Nucleus accumbens (tissue), 56 donors: Measurements from ENCODE around the gene GTF3A.
A peak's percentile ranks its signal among the peaks of the same experiment; 100 is the strongest.

Experiments used
- DNase-seq, 56 donors: peaks; one replicate each; lab custom pipeline; 2025; lab: John Stamatoyannopoulos, UW

GTF3A gene

DNA sequence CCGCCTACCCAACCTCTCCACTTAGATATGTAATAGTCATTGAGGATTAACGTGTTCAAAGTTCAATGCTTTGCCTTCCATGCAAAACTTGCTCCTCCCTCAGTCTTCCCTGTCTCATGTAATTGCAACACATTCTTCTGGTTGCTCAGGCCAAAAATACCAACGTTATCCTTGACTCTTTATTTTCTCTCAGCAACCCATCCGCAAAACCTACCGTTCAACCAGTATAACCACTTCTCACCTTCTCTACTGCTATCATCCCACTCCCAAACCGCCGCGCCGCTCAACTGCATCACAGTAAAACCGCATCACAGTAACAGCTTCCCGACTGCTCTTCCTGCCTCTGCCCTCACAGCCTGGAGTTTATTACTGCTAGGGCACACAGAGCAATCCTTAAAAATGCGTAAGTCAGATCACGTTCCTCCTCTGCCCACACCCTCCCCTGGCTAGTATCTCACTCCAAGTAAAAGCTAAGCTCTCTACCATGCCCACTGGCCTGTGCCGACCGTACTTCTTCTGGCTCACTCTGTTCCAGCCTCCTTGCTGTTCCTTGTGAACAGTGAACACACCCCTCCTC is 17.7 kb downstream of the GTF3A start:
- DNase-seq, result no peak

DNA sequence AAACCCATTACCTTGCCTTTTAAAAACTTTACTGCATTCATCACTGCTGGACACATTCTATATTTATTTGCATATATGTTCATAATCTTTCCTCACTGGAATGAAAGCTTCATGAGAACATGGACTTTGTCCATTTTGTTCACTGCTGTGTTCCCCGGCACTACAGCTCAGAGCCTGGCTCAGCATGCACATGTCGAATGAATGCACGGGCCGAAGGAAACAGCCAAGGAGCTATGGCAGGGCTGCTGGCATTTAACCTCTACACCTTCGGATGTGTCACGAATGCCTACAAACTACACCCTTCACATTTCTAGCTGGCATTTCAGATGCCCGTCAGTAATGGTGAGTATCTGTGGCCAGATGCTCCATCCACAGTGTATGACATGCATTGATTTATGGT is 18.4 kb downstream of the GTF3A start:
- DNase-seq, result no peak

- DNase-seq, result no peak
These were observed 22.7 kb downstream of the GTF3A start for GRCh38 chr13:27446986-27447583.

DNA sequence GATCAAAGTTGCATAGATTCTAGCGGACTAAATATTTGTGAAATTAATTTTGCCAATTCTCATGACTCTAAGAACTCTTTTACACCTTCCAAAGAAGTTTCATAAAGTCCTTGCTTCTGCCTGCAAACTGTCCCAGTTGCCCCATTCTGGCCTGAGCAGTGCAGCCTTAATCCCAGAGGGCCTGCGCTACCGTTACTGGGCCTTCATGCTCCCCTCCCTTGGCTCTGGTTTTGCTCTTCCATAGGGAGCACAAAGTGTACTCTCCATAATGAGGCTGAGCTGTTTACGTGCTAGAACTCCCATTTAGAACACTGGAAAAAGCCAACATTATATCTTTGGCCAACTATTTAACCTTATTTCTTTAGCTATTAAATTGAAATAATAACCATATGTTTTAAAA is 23.9 kb downstream of the GTF3A start:
- no peak for DNase-seq

DNA sequence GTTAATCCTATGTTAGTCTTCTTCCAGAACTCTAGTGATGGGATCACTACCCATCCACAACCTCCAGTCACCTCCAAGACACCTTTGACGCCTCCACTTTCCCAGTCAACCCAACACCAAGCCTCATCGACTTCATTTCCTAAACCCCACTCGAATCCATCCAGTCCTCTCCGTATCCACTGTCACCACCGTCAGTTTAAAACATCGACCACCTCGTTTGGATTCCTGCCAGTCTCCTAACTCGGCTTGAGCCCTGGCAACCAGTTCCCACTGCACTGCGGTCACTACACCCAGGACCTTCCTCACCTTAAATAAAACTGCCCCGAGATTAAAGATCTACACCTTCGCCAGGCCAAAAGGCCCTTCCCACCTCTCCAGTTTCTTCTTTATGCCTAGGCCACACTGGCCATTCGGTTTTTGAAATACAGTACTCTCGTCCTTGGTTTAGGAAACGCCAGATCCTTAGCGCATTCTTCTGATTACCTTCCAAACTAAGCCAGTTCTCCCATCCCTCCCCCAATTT is 24.7 kb downstream of the GTF3A start:
- peak in 1 of 56 donors; percentile 10 for DNase-seq

DNA sequence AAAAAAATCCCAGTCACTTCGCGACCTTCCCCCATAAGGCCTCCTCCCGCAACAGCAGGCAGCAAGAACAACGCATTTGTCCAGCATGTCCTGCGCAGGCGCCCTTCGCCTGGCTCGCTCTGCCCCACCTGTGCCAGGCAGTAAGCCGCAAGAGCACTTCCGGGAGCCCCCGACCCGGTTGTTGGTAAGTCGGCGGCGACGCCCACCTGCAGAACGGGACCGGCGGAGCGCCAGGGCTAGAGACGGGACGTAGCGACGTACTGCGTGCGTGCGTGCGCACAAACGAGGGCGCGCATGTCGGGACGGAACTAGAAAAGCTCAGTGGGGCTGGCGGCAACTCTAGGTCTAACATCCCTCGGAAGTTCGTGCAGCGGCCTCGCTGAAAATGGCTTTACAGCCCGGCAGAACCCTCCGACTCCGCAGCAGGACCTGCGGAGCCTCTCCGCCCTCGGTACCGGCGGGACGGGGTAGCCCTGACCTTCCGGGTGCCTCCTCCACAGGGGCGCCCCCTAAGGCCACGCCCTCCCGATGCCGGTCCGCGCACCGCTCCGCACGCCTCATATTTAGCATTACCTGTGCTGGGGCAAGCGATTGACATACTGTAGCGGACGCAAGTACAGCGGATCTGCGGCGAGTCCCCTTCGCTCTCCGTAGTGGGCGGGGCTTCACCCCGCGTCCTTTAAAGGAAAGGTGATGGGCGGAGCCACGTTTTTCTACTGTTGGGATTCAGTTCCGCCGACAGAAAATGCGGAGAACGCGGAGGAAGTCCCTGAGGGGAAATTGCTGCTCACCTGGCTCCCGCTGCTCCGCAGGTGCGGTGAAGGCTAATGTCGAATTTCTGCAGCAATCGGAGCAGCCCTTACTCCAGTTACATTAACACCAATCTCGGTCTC is 25.8 kb downstream of the GTF3A start, which contains the start of gene MTIF3:
Gene MTIF3, minus strand, starts transcription at position 629 of the 893 bp plus-strand sequence. CDS start 10,116 bp downstream, outside the sequence.
- peak; percentile 28 to 97 (median 88) for DNase-seq

DNA sequence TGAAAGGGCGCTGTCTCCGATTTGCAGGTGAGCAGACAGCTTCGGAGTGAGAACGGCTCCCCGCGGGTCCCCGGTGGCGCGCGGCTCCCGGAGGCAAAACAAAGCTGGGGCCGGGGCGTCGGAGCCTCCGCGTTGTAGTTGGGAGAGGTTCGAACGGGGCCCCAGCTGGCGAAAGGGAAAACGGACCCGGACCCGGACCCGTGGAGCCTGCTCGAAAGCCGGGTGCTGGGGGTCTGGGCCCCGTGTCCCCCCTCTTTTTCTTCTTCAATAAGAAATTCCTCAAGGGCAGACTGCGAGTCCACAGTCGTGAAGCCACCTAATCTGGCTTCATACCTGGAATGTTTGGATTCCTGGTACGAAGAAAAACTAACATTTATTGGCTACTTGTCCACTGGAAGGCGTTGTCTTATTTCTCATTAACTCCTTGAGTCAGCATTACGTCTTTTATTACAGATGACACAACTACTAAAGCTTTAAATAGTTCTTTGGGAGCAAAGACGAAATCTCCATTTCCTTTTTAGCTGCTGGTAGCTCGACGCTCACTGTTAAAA is 26.6 kb downstream of the GTF3A start:
- peak in 23 of 56 donors; percentile 8 to 68 (median 44) for DNase-seq

DNA sequence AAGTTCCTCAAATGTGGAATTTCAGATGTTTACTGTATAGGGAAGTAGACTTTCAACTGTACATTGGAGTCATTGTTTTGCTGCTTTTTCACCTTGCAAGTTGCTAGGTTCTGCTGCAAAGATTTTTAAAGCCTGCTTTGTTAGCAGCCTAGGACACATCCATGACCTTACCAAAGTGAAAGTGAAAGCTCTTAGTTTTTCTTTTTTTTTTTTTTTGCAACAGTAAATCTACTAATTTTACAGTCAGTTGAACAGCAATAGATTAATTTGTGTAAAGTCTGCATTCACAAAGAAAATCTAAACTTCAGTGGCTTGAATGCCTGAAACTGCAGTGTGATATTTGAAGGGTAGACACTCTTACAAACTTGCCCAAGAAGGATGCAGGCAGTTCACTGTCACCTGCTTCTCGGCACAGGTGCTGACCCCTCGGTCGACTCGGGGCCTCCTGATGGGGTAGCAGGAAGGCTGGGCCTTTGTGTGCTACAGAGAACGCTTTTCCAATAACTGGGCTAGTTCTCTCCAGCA is 31.0 kb downstream of the GTF3A start:
- no peak for DNase-seq

- peak in 1 of 56 donors; percentile 11 for DNase-seq
These were observed 37.6 kb downstream of the GTF3A start for GRCh38 chr13:27461940-27462584.

DNA sequence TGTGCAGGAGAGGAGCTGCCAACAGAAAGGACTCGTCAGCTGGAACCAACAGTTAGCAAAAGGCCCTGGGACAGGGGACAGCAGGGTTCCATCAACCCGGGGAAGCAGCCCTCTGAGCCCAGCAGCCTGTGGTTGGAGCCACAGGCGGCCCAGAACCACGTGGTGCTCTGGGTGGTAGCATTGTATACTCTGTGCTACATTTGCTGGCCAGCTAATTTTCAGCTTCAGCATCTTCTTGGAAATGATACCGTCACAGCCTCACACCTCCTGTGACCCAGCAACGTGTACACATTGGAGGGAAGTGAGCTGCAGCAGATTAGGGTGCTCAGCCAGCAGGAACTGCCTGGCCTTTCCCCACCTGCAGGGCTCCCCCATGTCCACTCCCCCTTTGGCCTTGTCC is 39.1 kb downstream of the GTF3A start:
- no peak for DNase-seq

GRCh38 chr13:27465611-27466010 is 41.2 kb downstream of the GTF3A start:
- DNase-seq, result no peak

DNA sequence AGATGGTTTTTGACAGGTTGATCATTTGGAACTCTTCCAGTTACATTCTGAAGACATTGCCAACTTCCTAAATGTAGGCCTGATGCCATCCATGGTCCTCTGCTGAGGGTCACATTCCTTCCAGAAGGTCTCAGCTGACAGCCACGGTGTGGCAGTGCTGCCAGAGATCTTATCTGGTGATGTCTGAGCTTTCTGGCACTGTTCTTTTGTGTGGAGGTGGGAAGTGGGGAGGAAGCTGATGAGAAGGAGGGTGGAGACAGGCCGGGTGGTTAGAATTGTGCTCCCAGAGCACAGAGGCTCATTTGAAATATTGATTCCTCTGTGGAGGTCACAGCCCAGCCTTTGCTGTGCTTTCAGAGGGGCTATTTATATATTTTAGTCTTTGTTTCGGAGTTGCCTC is 42.1 kb downstream of the GTF3A start:
- peak in 10 of 56 donors; percentile 5 to 43 (median 20) for DNase-seq

DNA sequence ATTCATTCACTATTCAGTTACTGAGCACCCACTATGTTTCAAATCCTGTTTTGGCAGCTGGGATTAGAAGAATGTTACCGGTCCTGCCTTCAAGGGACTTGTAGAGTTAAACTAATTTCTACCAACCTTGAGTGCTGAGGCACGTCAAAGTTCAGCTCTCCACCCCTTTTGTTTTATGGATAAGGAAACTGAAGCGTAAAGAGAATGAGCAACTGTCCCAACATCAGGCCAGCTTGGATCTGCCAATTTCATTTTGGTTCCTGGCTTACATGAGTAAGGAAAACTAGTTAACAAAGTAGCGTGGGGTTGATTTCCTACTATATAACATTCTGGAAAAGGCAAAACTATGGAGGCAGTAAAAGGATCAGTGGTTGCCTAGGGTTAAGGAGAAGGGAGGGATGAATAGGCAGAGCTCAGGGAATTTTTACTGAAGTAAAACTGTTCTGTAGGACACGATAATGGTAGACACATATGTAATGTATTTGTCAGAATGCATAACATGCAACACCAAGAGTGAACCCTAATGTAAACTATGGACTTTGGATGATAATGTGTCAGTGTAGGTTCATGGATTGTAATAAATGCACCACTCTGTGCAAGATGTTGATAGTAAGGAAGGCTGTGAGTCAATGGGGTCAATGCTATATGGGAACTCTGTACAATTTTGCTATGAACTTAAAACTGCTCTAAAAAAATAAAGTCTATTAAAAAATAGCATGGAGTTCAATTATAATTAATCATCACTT is 45.8 kb downstream of the GTF3A start:
- DNase-seq, result no peak

DNA sequence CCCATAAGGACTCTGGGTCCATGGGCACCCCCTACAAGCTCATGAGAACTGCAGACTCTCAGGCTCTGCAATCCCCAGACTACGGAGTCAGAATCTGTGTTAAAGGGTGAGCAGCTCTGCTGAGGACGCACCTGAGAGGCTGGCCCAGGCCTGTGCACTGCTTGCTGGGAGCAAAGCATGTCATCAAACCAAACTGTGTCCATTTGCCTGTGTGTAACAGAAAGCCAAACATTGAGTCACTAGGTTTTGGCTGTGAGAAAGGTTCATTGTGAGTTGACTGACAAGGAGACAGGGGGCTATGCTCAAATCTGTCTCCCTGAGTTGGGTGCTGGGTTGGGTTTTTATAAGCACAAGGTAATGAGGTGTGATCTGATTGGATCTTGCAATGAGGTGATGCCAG is 48.0 kb downstream of the GTF3A start:
- DNase-seq, result no peak

DNA sequence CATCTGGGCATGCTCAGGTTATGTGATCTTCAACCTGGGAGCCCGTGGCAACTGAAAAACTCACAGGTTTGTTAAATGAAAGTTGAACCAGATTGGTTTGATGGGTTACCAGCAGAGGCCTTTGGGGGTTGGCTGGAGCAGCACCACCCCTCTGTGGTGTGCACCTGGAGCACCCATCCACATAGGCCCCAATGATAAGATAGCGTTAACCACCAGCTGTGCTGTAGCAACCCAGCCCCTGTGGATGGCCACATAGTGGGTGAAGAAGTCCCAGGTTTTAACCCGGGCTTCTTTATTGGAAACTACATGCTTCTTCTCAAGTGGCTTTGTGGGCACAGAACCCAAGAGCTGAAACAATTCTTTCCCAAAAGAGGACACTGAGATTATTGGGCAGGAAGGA is 48.5 kb downstream of the GTF3A start:
- no peak for DNase-seq

- DNase-seq, result no peak
These were observed 50.4 kb downstream of the GTF3A start for GRCh38 chr13:27474751-27475268.

DNA sequence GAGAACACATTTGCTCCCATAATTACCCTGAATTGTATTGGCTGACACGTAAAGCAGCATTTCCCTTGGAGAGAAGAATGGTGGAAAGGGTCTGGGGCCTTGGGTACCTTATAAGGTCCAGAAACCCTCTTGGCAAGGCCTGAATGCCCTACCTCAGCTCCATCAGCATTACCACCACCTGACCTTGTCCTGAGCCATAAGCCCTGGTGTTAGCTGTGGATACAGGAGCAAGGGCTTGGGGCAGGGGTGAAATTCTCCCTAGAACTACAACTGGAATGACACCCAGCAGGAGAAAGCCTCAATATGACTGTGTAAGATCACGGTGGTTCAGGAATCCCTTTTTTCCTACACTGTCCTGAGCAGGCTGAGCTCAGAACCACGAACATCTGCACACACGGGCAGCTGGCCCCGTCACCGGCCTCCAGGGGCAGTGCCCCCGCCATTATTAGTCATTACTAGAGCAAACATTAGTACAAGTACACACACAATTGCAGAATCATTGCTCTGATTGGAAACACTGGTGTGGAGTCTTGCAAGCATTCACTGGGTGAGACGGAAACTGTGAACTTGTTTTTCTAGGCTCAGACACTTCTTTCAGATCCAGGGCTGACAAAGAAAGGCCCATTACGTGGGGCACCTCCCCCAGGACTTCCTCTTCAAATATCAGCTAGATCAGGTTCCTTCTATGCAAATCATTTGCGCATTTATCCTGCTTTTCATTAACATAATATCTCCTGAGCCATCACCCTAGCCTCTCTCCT is 52.7 kb downstream of the GTF3A start:
- no peak for DNase-seq

DNA sequence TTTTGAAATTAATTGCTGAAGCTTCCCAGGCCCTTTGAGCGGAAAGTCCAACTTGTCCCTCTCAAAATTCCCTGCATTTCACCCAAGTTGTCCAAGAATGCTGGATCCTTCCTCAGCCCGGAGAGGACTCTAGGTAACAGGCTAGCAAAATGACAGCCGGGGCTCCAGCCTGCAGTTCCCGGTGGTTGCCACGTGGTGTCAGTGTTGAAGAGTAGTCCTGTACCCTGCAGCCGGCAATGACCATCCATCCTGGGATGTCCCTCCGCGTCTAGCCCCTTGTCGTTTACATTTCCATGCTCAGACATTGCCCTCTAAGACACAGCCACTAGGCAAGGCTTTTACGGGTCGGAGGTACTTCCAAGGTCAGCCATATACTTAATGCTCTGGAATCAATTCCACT is 57.3 kb downstream of the GTF3A start:
- peak in 4 of 56 donors; percentile 3 to 27 (median 8) for DNase-seq
